NB4 (cell line): ENCODE results near the gene ZBTB49.

Experiments
- MYC ChIP-seq: IDR thresholded peaks from 2 replicates; pipeline ENCODE4 v1.6.1; 2011; ENCODE audit warnings: low read depth, low read length
- POLR2A ChIP-seq: IDR thresholded peaks from 2 replicates; pipeline ENCODE4 v1.6.1; 2011; ENCODE audit warnings: mild to moderate bottlenecking; ENCODE audit not compliant: insufficient read length; ENCODE audit errors: extremely low read depth
- TF ChIP-seq, protein P1 (sequence below): IDR thresholded peaks from one replicate; pipeline ENCODE4 v1.5.1; 2012; ENCODE audit warnings: low read depth, low read length
- TF ChIP-seq, protein P2 (sequence below): IDR thresholded peaks from 2 replicates; pipeline ENCODE4 v1.6.1; 2011; ENCODE audit warnings: low read depth, low read length

DNA sequence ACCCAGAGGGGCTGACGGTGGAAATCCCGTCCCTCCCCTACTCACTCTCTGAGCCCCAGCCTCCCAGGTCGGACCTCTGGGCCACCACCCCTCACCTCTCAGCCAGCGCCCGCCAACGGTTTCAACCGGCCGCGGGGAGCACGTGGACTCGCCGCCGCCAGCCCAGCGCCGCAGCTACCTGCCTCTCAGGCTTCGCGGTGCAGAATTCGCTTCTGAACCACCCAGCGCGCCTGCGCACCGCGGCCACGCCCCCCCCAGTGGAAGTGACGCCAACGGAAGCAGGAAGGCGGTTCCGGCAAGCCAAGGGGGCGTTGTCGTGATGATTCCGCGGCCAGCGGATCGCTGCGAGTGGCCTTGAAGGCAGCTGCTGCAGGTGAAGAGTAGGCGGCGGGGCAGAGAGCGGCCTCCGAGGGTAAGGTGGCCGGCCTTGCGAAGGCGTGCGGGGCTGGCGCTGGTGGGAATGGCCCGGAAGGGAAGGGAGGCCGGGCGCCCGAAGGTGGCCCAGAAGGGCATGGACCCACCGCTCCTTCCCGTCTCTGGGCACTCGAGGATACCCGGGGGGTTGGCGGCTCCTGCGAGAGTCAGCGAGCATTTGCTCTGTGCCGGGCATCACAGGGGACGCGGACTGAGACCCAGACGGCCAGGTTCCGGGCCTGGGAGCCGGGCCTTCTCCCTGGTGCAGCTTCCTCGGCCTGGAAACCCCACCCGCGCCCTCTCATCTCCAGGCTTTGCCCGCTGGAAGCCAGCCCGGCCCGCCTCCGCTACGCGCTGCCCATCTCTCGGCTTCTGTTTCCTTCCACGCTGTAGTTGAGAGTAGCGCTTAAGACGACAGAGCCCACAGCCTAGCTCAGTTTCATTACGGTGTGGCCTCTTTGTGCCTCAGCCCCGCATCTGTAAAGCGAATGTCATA, at the start of gene ZBTB49, which contains the start of gene LYAR:
- TF ChIP-seq, protein P1, sequence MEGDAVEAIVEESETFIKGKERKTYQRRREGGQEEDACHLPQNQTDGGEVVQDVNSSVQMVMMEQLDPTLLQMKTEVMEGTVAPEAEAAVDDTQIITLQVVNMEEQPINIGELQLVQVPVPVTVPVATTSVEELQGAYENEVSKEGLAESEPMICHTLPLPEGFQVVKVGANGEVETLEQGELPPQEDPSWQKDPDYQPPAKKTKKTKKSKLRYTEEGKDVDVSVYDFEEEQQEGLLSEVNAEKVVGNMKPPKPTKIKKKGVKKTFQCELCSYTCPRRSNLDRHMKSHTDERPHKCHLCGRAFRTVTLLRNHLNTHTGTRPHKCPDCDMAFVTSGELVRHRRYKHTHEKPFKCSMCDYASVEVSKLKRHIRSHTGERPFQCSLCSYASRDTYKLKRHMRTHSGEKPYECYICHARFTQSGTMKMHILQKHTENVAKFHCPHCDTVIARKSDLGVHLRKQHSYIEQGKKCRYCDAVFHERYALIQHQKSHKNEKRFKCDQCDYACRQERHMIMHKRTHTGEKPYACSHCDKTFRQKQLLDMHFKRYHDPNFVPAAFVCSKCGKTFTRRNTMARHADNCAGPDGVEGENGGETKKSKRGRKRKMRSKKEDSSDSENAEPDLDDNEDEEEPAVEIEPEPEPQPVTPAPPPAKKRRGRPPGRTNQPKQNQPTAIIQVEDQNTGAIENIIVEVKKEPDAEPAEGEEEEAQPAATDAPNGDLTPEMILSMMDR = no peak
- TF ChIP-seq, protein P2, sequence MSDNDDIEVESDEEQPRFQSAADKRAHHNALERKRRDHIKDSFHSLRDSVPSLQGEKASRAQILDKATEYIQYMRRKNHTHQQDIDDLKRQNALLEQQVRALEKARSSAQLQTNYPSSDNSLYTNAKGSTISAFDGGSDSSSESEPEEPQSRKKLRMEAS = peak; percentile 98
- peak; percentile 90 for TF ChIP-seq POLR2A
- TF ChIP-seq MYC = peak; percentile 97
